SK-N-SH (cell line): Measurements from ENCODE around the gene PRRT4. TPM values are rescaled to one million over a fixed set of nuclear protein-coding genes. Genes with fewer than 3 reads are reported as not detected.

Source experiments
- CTCF ChIA-PET: fragments of 300-600, 350-600 bp; formaldehyde crosslinking; extraction: SDS; loops from one replicate; lab custom pipeline; 2021; lab: Yijun Ruan, JAX
- POLR2A ChIA-PET: fragments of 350-600 bp; sonication (Branson Sonifier 250); formaldehyde crosslinking; extraction: SDS; loops from one replicate; lab custom pipeline; 2020; ENCODE audit warnings: antibody characterized with exemption, inconsistent platforms; lab: Yijun Ruan, JAX
- DNase-seq: peaks from one replicate; pipeline ENCODE4 v3.0.0; 2012
- H2AFZ ChIP-seq: fragments of 200-600 bp; sonication (generic); 2 replicates; pipeline ENCODE4 v1.8.1; 2016; ENCODE audit warnings: antibody characterized with exemption, mild to moderate bottlenecking, low read depth
- H3F3A ChIP-seq: fragments of 200-600 bp; sonication (generic); replicated peaks from 2 replicates; pipeline ENCODE3; 2016; ENCODE audit warnings: antibody characterized with exemption, mild to moderate bottlenecking; ENCODE audit not compliant: insufficient read depth
- H3K27ac ChIP-seq, 2 experiments: fragments of 200-500 bp in 1 of 2; fragments of 200-600 bp in 1 of 2; sonication (Bioruptor generic) in 1 of 2; sonication (generic), shearing (Covaris generic) in 1 of 2; 2 replicates each; pipeline versions ENCODE4 v1.5.1 to v1.6.1; 2014 to 2016; ENCODE audit warnings: low read depth in 2 of 2, inconsistent platforms in 1 of 2, low read length in 1 of 2, mild to moderate bottlenecking in 1 of 2, mixed read lengths in 1 of 2
- H3K27me3 ChIP-seq: fragments of 200-600 bp; sonication (generic), shearing (Covaris generic); 2 replicates; pipeline ENCODE4 v1.6.1; 2016; ENCODE audit warnings: mixed run types; ENCODE audit not compliant: insufficient read depth
- H3K36me3 ChIP-seq, 2 experiments: fragments of 200-500 bp in 1 of 2; fragments of 200-600 bp in 1 of 2; sonication (Bioruptor generic) in 1 of 2; sonication (generic) in 1 of 2; replicated peaks in 1 of 2; 2 replicates each; pipeline versions ENCODE3 to v1.5.1; 2014 to 2016; ENCODE audit warnings: low read length in 1 of 2, mild to moderate bottlenecking in 1 of 2; ENCODE audit not compliant: insufficient read depth in 2 of 2, control insufficient read depth in 1 of 2
- H3K4me1 ChIP-seq, 2 experiments: fragments of 200-500 bp in 1 of 2; fragments of 200-600 bp in 1 of 2; sonication (Bioruptor generic) in 1 of 2; sonication (generic), shearing (Covaris generic) in 1 of 2; 2 replicates each; pipeline versions ENCODE4 v1.5.1 to v1.6.1; 2014 to 2016; ENCODE audit warnings: low read depth in 1 of 2, low read length in 1 of 2, mixed run types in 1 of 2; ENCODE audit not compliant: insufficient read depth in 2 of 2, control insufficient read depth in 1 of 2
- H3K4me2 ChIP-seq: fragments of 200-600 bp; sonication (generic), shearing (Covaris generic); 2 replicates; pipeline ENCODE4 v1.6.1; 2017; ENCODE audit warnings: mixed run types
- H3K4me3 ChIP-seq, 2 experiments: fragments of 200-500 bp in 1 of 2; fragments of 200-600 bp in 1 of 2; sonication (Bioruptor generic) in 1 of 2; sonication (generic), shearing (Covaris generic) in 1 of 2; 2 replicates each; pipeline versions ENCODE4 v1.5.1 to v1.8.1; 2014 to 2016; ENCODE audit warnings: low read depth in 2 of 2, inconsistent platforms in 1 of 2, low read length in 1 of 2, mild to moderate bottlenecking in 1 of 2, mixed read lengths in 1 of 2, moderate library complexity in 1 of 2
- H3K79me2 ChIP-seq: fragments of 200-600 bp; sonication (generic); 2 replicates; pipeline ENCODE4 v1.8.1; 2017; ENCODE audit warnings: mild to moderate bottlenecking; ENCODE audit not compliant: insufficient read depth
- H3K9ac ChIP-seq: fragments of 200-600 bp; sonication (generic); 2 replicates; pipeline ENCODE4 v1.6.1; 2017; ENCODE audit warnings: mixed run types
- H3K9me2 ChIP-seq: fragments of 200-600 bp; sonication (generic); 2 replicates; pipeline ENCODE4 v1.6.1; 2017; ENCODE audit warnings: mixed run types
- H3K9me3 ChIP-seq: fragments of 200-600 bp; sonication (generic); 2 replicates; pipeline ENCODE4 v1.6.1; 2017; ENCODE audit warnings: mixed run types, mild to moderate bottlenecking, moderate library complexity
- H4K20me1 ChIP-seq: fragments of 200-600 bp; sonication (generic); 2 replicates; pipeline ENCODE4 v1.6.1; 2017; ENCODE audit warnings: mild to moderate bottlenecking, mixed run types; ENCODE audit not compliant: insufficient read depth
- CHD2 ChIP-seq: fragments of 150-350 bp; IDR thresholded peaks from 2 replicates; pipeline ENCODE4 v1.6.1; 2018; ENCODE audit warnings: low read length; ENCODE audit not compliant: partially characterized antibody
- EZH2phosphoT487 ChIP-seq: fragments of 200-600 bp; sonication (generic); IDR thresholded peaks from 2 replicates; pipeline ENCODE4 v1.6.1; 2017; ENCODE audit warnings: low read depth, mixed run types, mild to moderate bottlenecking, antibody characterized with exemption, moderate library complexity, borderline replicate concordance
- FOSL2 ChIP-seq: IDR thresholded peaks from 2 replicates; pipeline ENCODE4 v1.4.0; 2012; ENCODE audit warnings: low read depth, mild to moderate bottlenecking, moderate library complexity, borderline replicate concordance
- GATA2 ChIP-seq: sonication (generic); formaldehyde crosslinking; IDR thresholded peaks from 2 replicates; pipeline ENCODE4 v1.5.0; 2020; ENCODE audit warnings: mild to moderate bottlenecking, missing genetic modification reagents
- MEF2A ChIP-seq: IDR thresholded peaks from 2 replicates; pipeline ENCODE4 v1.4.0; 2012; ENCODE audit warnings: low read depth, borderline replicate concordance
- MXI1 ChIP-seq: IDR thresholded peaks from 2 replicates; pipeline ENCODE4 v1.6.1; 2012; ENCODE audit warnings: mild to moderate bottlenecking, low read depth, low read length, improper control_type of control experiment
- NFIC ChIP-seq: IDR thresholded peaks from 2 replicates; pipeline ENCODE4 v1.4.0; 2012; ENCODE audit warnings: borderline replicate concordance
- POLR2AphosphoS5 ChIP-seq: IDR thresholded peaks from 2 replicates; pipeline ENCODE4 v1.6.1; 2012; ENCODE audit warnings: low read depth, low read length
- RAD21 ChIP-seq: IDR thresholded peaks from 2 replicates; pipeline ENCODE4 v1.6.1; 2012; ENCODE audit warnings: mild to moderate bottlenecking, low read length
- RCOR1 ChIP-seq: fragments of 150-350 bp; IDR thresholded peaks from 2 replicates; pipeline ENCODE4 v1.6.1; 2017; ENCODE audit warnings: antibody characterized with exemption, low read length
- RXRA ChIP-seq: IDR thresholded peaks from 2 replicates; pipeline ENCODE4 v1.4.0; 2012; ENCODE audit warnings: low read depth, mild to moderate bottlenecking, borderline replicate concordance
- SIN3A ChIP-seq: IDR thresholded peaks from 2 replicates; pipeline ENCODE4 v1.6.1; 2012; ENCODE audit warnings: low read depth, mild to moderate bottlenecking, low read length, moderate library complexity, borderline replicate concordance
- SMC3 ChIP-seq: IDR thresholded peaks from 2 replicates; pipeline ENCODE4 v1.6.1; 2012; ENCODE audit warnings: low read depth, low read length, improper control_type of control experiment
- TAF1 ChIP-seq: IDR thresholded peaks from 2 replicates; pipeline ENCODE4 v1.6.1; 2012; ENCODE audit warnings: low read depth, mild to moderate bottlenecking, low read length, moderate library complexity, borderline replicate concordance
- TCF12 ChIP-seq: IDR thresholded peaks from 2 replicates; pipeline ENCODE4 v1.4.0; 2012
- YY1 ChIP-seq: IDR thresholded peaks from 2 replicates; pipeline ENCODE4 v1.4.0; 2012; ENCODE audit warnings: low read depth, mild to moderate bottlenecking
- polyA plus RNA-seq, 3 experiments: library from polyadenylated mRNA; depleted of rRNA; stranded (reverse); fragments of >200 nt; gene quantifications; 2 replicates each; pipeline ENCODE4 v1.2.3, GENCODE V29; 2012
- TF ChIP-seq, protein P1 (sequence below): IDR thresholded peaks from 2 replicates; pipeline ENCODE4; 2012
- TF ChIP-seq, protein P2 (sequence below): fragments of 150-350 bp; IDR thresholded peaks from 2 replicates; pipeline ENCODE4 v1.6.1; 2017; ENCODE audit warnings: antibody characterized with exemption, low read length, low read depth, borderline replicate concordance
- TF ChIP-seq, protein P3 (sequence below): IDR thresholded peaks from 2 replicates; pipeline ENCODE4 v1.4.0; 2012; ENCODE audit warnings: low read depth, borderline replicate concordance
- TF ChIP-seq, protein P4 (sequence below): IDR thresholded peaks from 2 replicates; pipeline ENCODE4 v1.4.0; 2012; ENCODE audit warnings: low read depth, borderline replicate concordance
- TF ChIP-seq, protein P5 (sequence below): IDR thresholded peaks from 2 replicates; pipeline ENCODE4 v1.6.1; 2012; ENCODE audit warnings: mild to moderate bottlenecking, low read depth, low read length, moderate library complexity

The PRRT4 gene
- polyA plus RNA-seq, 1 of the 3 experiments (the other 2 are of a cell fraction): 1.5 TPM

DNA sequence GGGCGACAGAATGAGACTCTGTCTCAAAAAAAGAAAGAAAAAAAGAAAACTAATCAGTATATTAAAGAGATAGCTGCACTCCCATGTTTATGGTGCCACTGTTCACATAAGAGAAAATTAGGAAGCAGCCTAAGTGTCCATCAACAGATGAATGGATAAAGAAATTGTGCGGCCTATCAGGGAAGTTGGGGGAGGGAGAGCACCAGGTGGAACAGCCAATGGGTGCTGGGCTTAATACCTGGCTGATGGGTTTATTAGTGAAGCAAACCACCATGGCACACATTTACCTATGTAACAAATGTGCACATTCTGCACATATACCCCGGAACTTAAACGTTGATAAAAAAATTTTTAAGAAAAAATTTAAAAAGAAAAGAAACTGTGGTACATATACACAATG is 9.0 kb upstream of the PRRT4 start (continued):
- TF ChIP-seq, protein P1, sequence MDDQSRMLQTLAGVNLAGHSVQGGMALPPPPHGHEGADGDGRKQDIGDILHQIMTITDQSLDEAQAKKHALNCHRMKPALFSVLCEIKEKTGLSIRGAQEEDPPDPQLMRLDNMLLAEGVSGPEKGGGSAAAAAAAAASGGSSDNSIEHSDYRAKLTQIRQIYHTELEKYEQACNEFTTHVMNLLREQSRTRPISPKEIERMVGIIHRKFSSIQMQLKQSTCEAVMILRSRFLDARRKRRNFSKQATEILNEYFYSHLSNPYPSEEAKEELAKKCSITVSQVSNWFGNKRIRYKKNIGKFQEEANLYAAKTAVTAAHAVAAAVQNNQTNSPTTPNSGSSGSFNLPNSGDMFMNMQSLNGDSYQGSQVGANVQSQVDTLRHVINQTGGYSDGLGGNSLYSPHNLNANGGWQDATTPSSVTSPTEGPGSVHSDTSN: no peak
- no peak for TF ChIP-seq NFIC
- TF ChIP-seq, protein P2, sequence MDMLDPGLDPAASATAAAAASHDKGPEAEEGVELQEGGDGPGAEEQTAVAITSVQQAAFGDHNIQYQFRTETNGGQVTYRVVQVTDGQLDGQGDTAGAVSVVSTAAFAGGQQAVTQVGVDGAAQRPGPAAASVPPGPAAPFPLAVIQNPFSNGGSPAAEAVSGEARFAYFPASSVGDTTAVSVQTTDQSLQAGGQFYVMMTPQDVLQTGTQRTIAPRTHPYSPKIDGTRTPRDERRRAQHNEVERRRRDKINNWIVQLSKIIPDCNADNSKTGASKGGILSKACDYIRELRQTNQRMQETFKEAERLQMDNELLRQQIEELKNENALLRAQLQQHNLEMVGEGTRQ: no peak

DNA sequence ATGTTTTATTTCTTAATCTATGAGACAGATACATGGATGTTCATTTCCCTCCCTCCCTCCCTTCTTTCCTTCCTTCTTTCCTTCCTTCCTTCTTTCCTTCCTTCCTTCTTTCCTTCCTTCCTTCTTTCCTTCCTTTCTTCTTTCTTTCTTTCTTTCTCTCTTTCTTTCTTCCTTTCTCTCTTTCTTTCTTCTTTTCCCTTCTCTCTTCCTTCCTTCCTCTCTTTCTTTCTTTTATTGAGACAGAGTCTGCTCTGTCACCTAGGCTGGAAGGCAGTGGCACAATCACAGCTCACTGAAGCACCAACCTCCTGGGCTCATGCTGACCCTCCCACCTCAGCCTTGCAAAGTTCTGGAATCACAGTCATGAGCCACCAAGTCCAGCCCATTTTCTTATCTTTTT is 5.5 kb upstream of the PRRT4 start:
- no peak for DNase-seq
- H3K9me2 ChIP-seq: no peaks in the 10 kb centered on the region
- no peak overlapping the region for H3K4me2 ChIP-seq
- TF ChIP-seq MEF2A (no peak), SIN3A (no peak), FOSL2 (no peak), NFIC (no peak), RXRA (no peak), CHD2 (no peak), SMC3 (no peak), EZH2phosphoT487 (no peak), TCF12 (no peak), POLR2AphosphoS5 (no peak), TAF1 (no peak), RAD21 (no peak), GATA2 (CRISPR knock-in tag) (no peak), RCOR1 (no peak), YY1 (no peak), MXI1 (no peak)
- TF ChIP-seq, protein P3, sequence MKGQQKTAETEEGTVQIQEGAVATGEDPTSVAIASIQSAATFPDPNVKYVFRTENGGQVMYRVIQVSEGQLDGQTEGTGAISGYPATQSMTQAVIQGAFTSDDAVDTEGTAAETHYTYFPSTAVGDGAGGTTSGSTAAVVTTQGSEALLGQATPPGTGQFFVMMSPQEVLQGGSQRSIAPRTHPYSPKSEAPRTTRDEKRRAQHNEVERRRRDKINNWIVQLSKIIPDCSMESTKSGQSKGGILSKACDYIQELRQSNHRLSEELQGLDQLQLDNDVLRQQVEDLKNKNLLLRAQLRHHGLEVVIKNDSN: no peak
- TF ChIP-seq, protein P4, sequence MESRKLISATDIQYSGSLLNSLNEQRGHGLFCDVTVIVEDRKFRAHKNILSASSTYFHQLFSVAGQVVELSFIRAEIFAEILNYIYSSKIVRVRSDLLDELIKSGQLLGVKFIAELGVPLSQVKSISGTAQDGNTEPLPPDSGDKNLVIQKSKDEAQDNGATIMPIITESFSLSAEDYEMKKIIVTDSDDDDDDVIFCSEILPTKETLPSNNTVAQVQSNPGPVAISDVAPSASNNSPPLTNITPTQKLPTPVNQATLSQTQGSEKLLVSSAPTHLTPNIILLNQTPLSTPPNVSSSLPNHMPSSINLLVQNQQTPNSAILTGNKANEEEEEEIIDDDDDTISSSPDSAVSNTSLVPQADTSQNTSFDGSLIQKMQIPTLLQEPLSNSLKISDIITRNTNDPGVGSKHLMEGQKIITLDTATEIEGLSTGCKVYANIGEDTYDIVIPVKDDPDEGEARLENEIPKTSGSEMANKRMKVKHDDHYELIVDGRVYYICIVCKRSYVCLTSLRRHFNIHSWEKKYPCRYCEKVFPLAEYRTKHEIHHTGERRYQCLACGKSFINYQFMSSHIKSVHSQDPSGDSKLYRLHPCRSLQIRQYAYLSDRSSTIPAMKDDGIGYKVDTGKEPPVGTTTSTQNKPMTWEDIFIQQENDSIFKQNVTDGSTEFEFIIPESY: no peak
- TF ChIP-seq, protein P2: no peak
- TF ChIP-seq, protein P5, sequence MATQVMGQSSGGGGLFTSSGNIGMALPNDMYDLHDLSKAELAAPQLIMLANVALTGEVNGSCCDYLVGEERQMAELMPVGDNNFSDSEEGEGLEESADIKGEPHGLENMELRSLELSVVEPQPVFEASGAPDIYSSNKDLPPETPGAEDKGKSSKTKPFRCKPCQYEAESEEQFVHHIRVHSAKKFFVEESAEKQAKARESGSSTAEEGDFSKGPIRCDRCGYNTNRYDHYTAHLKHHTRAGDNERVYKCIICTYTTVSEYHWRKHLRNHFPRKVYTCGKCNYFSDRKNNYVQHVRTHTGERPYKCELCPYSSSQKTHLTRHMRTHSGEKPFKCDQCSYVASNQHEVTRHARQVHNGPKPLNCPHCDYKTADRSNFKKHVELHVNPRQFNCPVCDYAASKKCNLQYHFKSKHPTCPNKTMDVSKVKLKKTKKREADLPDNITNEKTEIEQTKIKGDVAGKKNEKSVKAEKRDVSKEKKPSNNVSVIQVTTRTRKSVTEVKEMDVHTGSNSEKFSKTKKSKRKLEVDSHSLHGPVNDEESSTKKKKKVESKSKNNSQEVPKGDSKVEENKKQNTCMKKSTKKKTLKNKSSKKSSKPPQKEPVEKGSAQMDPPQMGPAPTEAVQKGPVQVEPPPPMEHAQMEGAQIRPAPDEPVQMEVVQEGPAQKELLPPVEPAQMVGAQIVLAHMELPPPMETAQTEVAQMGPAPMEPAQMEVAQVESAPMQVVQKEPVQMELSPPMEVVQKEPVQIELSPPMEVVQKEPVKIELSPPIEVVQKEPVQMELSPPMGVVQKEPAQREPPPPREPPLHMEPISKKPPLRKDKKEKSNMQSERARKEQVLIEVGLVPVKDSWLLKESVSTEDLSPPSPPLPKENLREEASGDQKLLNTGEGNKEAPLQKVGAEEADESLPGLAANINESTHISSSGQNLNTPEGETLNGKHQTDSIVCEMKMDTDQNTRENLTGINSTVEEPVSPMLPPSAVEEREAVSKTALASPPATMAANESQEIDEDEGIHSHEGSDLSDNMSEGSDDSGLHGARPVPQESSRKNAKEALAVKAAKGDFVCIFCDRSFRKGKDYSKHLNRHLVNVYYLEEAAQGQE: no peak
- no peak overlapping the region for H3K4me3 ChIP-seq
- H3K36me3 ChIP-seq: no peaks in the 10 kb centered on the region
- H2AFZ ChIP-seq: no peak overlapping the region
- POLR2A ChIA-PET: interaction anchor here (0.5 to 1.2 kb wide), 3 partner anchors 10 to 33 kb away, joined by 3 to 5 read pairs (median 3); partner anchors contain the start of gene RBM28
- no peak overlapping the region for H3K9ac ChIP-seq
- no peaks in the 10 kb centered on the region for H4K20me1 ChIP-seq
- H3K27me3 ChIP-seq: peaks cover 36% of the 10 kb centered on the region
- no peaks in the 10 kb centered on the region for H3K9me3 ChIP-seq
- peaks cover 5% of the 10 kb centered on the region for H3F3A ChIP-seq
- CTCF ChIA-PET: interaction anchor here (2.9 to 20.2 kb wide), 3 partner anchors 17 to 31 kb away, joined by 8 to 493 read pairs (median 439); partner anchors contain the start of gene RBM28
- no peaks in the 10 kb centered on the region for H3K79me2 ChIP-seq
- peak overlapping the region in 1 of 2 experiments; percentile 100; a peak in 1 of 4 replicates for H3K27ac ChIP-seq
- peaks cover 0 to 31% of the 10 kb centered on the region in 2 experiments; a peak in 2 of 4 replicates for H3K4me1 ChIP-seq
